Right cardiac atrium (tissue), 5 donors: ENCODE results near the gene KIFAP3. TPM values are rescaled to one million over a fixed set of nuclear protein-coding genes. Genes with fewer than 3 reads are reported as not detected.

Experiments used
- ATAC-seq, 2 donors: fragments of 200-7000 bp; cut with Tn5 transposase; one replicate each; pipeline versions ENCODE4 v1.8.0 to v1.9.1; 2020; ENCODE audit warnings: moderate library complexity in 2 of 2, mild to moderate bottlenecking in 1 of 2
- DNase-seq, 3 donors: peaks; one replicate each; pipeline ENCODE4 v3.0.0-alpha.2; 2020
- H3K27ac ChIP-seq: one replicate; pipeline ENCODE4 v1.5.1; 2013; ENCODE audit warnings: mild to moderate bottlenecking, low read length, control low read depth, moderate library complexity
- H3K27me3 ChIP-seq: one replicate; pipeline ENCODE4 v1.6.1; 2013; ENCODE audit not compliant: control insufficient read depth, insufficient read depth
- H3K4me1 ChIP-seq: one replicate; pipeline ENCODE4 v1.6.1; 2013; ENCODE audit warnings: low read length; ENCODE audit not compliant: control insufficient read depth, insufficient read depth
- H3K4me3 ChIP-seq: one replicate; pipeline ENCODE4 v1.5.1; 2013; ENCODE audit warnings: low read length, control low read depth
- H3K9me3 ChIP-seq: one replicate; pipeline ENCODE4 v1.6.1; 2013; ENCODE audit warnings: low read length; ENCODE audit not compliant: control insufficient read depth
- WGBS: extraction: QIAGEN DNeasy Blood & Tissue Kit; methylation state at CpG from one replicate; pipeline ENCODE4 v1.1.7; 2013; 5-methylcytosine and 5-hydroxymethylcytosine counted together
- intact Hi-C, 4 donors: fragments of 100-400 bp; cut with DNase I; formaldehyde crosslinking; loops; one replicate each; pipeline versions ENCODE4 v1.11.0 to v1.14.0; 2022 to 2023
- polyA plus RNA-seq: library from polyadenylated mRNA; stranded (reverse); fragments of 200-250 nt; gene quantifications from one replicate; pipeline ENCODE4 v1.2.3, GENCODE V29; 2013
- total RNA-seq, 4 donors: library from RNA; stranded (reverse); fragmentation: NEBNext Ultra II Directional; extraction: Animal tissue kit (Norgen Biotek cat#: 25700); gene quantifications; one replicate each; pipeline ENCODE4 v1.2.1, GENCODE V29; 2021
- donor health status: healthy with polysubstance abuse.
- donor health status: DM: no; HTN: yes; CAD: no.
- donor health status: DM: no; HTN: no; CAD: no.
- donor health status: DM: no; HTN: yes; CAD: no; lungs with severe emphysema.
- donor health status: DM: yes; HTN: yes; CAD: no.

The KIFAP3 gene
- total and polyA plus RNA-seq, 5 donors, result 25.6 to 68.2 (median 54.7) TPM

- intact Hi-C loops, result no loop called here
- Histone ChIP-seq H3K27me3 (no peaks in the 10 kb centered on the region), H3K4me1 (no peaks in the 10 kb centered on the region), H3K27ac (no peak overlapping the region), H3K9me3 (no peaks in the 10 kb centered on the region), H3K4me3 (no peak overlapping the region)
- DNase-seq, result no peak
- no peak for ATAC-seq
- WGBS, result 90% methylated on average over 3 of the region's 3 CpGs
These were observed 129.9 kb downstream of the KIFAP3 start for GRCh38 chr1:169944621-169945020.

DNA sequence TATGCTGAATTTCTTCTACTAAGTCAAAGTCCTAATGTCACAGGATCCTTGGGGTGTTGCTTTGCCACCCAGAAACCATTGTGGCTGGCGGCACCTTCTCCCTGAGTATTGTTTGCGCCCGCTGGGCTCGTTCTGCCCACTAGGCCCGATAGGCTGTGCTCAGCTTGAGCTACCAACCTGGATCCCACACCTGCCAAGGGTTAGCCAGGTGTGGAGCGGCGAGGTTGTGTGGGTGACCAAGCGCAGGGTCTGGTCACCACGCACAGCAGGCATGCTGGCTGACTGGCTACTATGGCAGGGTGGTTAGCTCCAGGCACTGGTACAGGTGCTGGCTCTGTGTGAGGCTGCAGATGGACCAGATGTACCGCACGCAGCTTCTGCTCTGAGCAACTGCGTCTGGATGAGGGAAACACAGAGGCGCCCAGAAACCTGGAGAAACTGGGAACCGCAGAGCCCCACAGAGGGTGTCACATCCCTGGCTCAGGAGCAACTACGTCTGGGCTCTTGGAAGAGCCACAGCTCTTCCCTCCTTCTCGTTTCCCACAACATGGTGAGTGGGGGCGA, 130.4 kb downstream of the KIFAP3 start:
- Histone ChIP-seq H3K27ac (no peak overlapping the region), H3K9me3 (no peaks in the 10 kb centered on the region), H3K27me3 (no peaks in the 10 kb centered on the region), H3K4me1 (no peaks in the 10 kb centered on the region), H3K4me3 (no peak overlapping the region)
- ATAC-seq, result no peak
- intact Hi-C loops, result no loop called here
- peak in 1 of 3 donors; percentile 16 for DNase-seq
- WGBS, result 90% methylated on average over 17 of the region's 17 CpGs

DNA sequence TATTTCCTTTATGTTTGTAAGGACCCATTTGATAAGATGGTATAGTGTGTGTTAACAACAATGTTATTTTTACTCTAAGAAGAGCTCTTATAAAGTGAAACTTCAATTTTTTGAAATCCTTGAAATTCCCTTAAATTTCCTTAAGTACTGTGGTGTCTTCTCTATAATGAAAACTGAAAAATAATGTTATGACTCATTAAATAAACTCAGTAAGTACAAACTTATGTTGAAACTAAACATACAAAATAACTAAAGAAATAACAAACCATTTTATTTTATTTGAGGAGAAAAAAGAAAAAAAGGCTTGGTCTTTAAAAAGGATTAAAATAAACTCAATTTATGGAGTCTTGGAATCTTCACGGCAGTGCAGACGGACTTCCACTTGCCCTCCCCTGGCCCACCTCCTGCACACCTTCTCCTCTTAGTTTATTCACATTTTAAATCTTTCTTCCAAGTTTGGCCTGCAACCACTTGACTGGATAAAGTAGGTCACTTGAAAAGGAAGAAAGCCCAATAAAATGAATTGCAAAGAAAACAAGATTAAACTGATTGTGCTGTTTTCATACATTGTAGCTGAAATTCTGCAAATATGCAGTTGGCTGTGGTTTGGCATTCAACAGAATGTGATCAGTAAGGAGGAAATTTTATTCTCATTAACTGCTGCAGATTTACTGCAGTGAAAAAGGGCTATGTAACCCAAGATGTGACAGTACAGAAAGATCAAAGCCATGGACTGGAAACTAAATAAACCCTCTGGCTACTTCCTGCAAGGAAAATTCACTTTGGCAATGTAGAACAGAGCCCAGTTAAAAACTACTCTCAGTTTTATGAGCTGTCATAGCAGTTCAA, 132.3 kb downstream of the KIFAP3 start:
- no peaks in the 10 kb centered on the region for H3K9me3 ChIP-seq
- intact Hi-C loops, result no loop called here
- 78% methylated on average over 2 of the region's 2 CpGs for WGBS
- DNase-seq, result peak in 1 of 3 donors; percentile 28
- H3K27me3 ChIP-seq, result no peaks in the 10 kb centered on the region
- no peak for ATAC-seq
- H3K27ac ChIP-seq, result no peak overlapping the region
- no peaks in the 10 kb centered on the region for H3K4me1 ChIP-seq
- no peak overlapping the region for H3K4me3 ChIP-seq

GRCh38 chr1:169933984-169934725, 140.3 kb downstream of the KIFAP3 start:
- no peak for ATAC-seq
- Histone ChIP-seq H3K4me3 (no peak overlapping the region), H3K4me1 (no peaks in the 10 kb centered on the region), H3K27ac (no peak overlapping the region), H3K9me3 (no peaks in the 10 kb centered on the region), H3K27me3 (no peaks in the 10 kb centered on the region)
- 57% methylated on average over 7 of the region's 7 CpGs for WGBS
- no peak for DNase-seq
- intact Hi-C loops, result no loop called here

- ATAC-seq (no peak), DNase-seq (no peak)
- no peak overlapping the region for H3K4me3 ChIP-seq
- H3K9me3 ChIP-seq, result no peaks in the 10 kb centered on the region
- intact Hi-C loops, result no loop called here
- no peak overlapping the region for H3K27ac ChIP-seq
- 88% methylated on average over 1 of the region's 1 CpG for WGBS
- no peaks in the 10 kb centered on the region for H3K27me3 ChIP-seq
- H3K4me1 ChIP-seq, result no peaks in the 10 kb centered on the region
These were observed 142.7 kb downstream of the KIFAP3 start for GRCh38 chr1:169931795-169932231.

DNA sequence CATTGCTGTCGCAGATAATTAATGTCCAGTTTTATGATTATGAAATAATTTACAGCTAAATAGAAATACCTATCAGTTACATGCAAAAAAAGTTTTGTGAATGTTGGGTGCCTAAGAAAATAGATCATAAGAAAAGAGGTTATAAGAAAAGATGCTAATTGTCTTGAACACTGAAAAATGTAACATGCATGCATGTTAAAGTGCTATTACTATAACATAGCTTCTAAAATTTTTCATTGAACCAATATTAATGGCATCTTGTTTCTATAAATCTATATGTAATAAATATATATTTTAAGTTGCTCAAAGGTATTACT, 145.3 kb downstream of the KIFAP3 start:
- intact Hi-C loops, result loop anchor here in 2 of 4 donors (10.0 kb wide), 2 partner anchors 846 to 956 kb away; no protein-coding TSS in a partner anchor

DNA sequence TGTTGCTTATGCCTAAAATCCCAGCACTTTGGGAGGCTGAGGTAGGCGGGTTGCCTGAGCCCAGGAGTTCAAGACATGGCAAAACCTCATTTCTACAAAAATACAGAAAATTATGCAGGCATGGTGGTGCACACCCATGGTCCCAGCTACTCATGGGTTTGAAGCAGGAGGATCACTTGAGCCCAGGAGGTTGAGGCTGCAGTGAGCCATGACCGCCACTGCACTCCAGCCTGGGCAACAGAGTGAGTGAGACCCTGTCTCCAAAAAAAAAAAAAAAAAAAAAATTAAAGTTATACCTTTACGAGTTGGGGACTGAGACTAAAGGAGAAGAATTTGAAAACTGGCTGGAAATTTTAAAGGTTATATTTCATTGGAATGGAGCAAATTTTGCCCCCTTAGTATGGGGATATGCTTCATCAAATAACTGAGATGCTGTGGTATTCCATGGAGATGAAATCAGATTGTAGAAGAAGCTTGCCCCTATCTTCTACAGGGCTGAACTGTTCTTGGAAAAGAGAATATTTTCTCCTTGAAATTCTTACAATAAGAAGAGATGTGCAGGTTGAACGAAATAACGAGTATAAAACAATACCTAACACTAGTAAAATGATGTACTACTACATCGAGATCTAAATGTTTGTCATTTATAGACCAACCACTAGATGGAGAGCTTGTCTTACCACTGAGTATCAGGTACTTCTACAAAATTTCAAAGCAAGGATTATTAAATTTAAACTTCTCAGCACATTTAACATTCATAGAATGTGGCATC, 145.9 kb downstream of the KIFAP3 start:
- peak in 1 of 2 donors; percentile 46 for ATAC-seq

More for the DNA sequence above, 145.3 kb downstream of the KIFAP3 start:
- no peaks in the 10 kb centered on the region for H3K4me1 ChIP-seq
- ATAC-seq, result no peak
- DNase-seq, result no peak
- H3K9me3 ChIP-seq, result no peaks in the 10 kb centered on the region
- no peaks in the 10 kb centered on the region for H3K27me3 ChIP-seq
- 25% methylated on average over 1 of the region's 1 CpG for WGBS
- no peak overlapping the region for H3K4me3 ChIP-seq
- no peak overlapping the region for H3K27ac ChIP-seq

DNA sequence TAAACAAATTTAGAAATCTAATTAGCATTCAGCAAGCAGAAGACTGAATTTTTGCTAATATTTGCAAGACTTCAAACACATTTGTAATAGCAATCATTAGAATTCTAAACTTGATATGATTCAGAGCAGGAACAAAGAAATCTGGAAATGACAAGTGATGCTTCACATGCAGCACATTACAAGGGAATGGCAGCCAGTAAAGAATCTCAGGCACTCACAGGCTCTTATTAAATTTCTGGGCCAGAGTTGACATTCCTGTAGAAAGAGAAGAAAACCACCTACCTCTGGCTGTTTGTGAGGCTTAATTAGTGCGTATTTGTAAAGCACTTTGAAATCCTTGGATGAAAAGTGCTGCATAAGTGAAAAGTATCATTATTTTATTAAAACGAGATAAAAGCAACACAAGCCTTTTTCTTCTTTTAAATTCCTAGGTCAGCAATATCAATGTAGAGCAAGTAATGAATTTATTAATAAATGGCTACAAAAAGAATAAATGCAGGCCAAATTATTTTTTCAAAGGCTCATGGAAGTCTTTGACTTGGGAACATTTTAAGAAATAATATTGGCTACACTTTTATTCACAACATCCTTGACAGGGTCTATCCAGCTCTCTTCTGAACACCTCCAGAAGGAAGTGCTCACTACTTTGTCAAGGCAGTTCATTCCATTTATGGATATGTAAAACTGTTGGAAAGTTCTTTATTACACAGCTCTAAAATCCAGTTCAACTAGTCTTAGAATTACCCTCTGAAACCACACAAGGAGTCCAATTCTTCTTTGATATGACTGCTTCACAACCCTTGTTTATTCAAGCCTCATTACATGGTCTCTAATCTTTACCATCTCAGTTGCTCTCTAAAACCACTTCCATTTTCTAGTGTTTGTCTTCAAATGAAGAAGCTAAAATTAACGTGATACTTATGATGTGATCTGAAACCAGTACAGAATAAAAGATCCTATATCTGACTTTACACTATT, 148.7 kb downstream of the KIFAP3 start:
- Histone ChIP-seq H3K27me3 (no peaks in the 10 kb centered on the region), H3K27ac (no peak overlapping the region), H3K4me3 (no peak overlapping the region), H3K9me3 (no peaks in the 10 kb centered on the region), H3K4me1 (no peaks in the 10 kb centered on the region)
- DNase-seq (no peak), ATAC-seq (no peak)
- WGBS, result 72% methylated on average over 3 of the region's 3 CpGs
- intact Hi-C loops, result loop anchor here in 2 of 4 donors (10.0 kb wide), 2 partner anchors 849 to 959 kb away; no protein-coding TSS in a partner anchor

More for the DNA sequence above, 145.9 kb downstream of the KIFAP3 start:
- H3K9me3 ChIP-seq, result no peaks in the 10 kb centered on the region
- H3K4me3 ChIP-seq, result no peak overlapping the region
- H3K27ac ChIP-seq, result no peak overlapping the region
- intact Hi-C loops, result loop anchor here in 2 of 4 donors (10.0 kb wide), 2 partner anchors 846 to 956 kb away; no protein-coding TSS in a partner anchor
- H3K4me1 ChIP-seq, result no peaks in the 10 kb centered on the region
- 48% methylated on average over 6 of the region's 6 CpGs for WGBS
- no peak for DNase-seq
- H3K27me3 ChIP-seq, result no peaks in the 10 kb centered on the region

DNA sequence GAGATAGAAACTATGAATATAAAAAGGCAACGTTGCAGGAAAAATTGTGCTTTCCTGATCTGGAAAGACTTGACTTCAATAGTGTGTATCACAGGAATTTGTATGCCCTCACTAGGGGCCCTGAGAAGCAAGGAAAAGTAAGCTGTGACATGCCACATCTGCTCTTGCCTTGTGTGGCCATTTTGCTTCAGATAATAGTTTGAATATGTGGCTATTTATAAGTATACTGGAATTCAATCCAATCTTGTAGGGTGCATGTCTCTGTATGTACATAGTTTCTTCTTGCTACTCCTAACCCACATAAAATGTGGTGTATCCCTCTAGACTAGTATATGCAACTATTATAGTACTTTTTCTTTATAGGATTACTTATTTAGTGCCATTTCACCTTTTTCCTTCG, 149.7 kb downstream of the KIFAP3 start:
- Histone ChIP-seq H3K27me3 (no peaks in the 10 kb centered on the region), H3K9me3 (no peaks in the 10 kb centered on the region), H3K4me1 (no peaks in the 10 kb centered on the region), H3K4me3 (no peak overlapping the region), H3K27ac (no peak overlapping the region)
- intact Hi-C loops, result loop anchor here in 2 of 4 donors (10.0 kb wide), 2 partner anchors 850 to 960 kb away; no protein-coding TSS in a partner anchor
- WGBS, result 57% methylated on average over 2 of the region's 2 CpGs
- ATAC-seq (no peak), DNase-seq (no peak)
